K562 (cell line): ENCODE data around the gene PLEKHM3. TPM values are rescaled to one million over a fixed set of nuclear protein-coding genes. Genes with fewer than 3 reads are reported as not detected.

Source experiments
- ATAC-seq: fragments of 200-7000 bp; cut with Tn5 transposase; 3 replicates; pipeline ENCODE4 v1.9.1; 2020; ENCODE audit warnings: moderate library complexity
- BruUV-seq: library from RNA; stranded (reverse); fragments of 400-500 nt; replicated peaks from 2 replicates; lab custom pipeline; 2021; lab: Mats Ljungman, UMichigan
- CTCF ChIA-PET: fragments of 300-600 bp; formaldehyde crosslinking; extraction: SDS; loops from one replicate; lab custom pipeline; 2021; ENCODE audit warnings: low intra/inter-chr PET ratio; lab: Yijun Ruan, JAX
- POLR2A ChIA-PET: fragments of 300-600, 350-650 bp; sonication (Branson Sonifier 250); formaldehyde crosslinking; extraction: SDS; loops from one replicate; lab custom pipeline; 2021; ENCODE audit warnings: antibody characterized with exemption, inconsistent platforms; lab: Yijun Ruan, JAX
- DNase-seq, 4 experiments: peaks; one replicate each; pipeline versions ENCODE4 v3.0.0 to v3.0.0-alpha.2; 2011 to 2018; ENCODE audit warnings: low spot score in 3 of 4, mixed read lengths in 3 of 4; ENCODE audit errors: extremely low read depth in 1 of 4
- FAIRE-seq: peaks from 2 replicates; lab custom pipeline; 2011; peaks lifted over from hg19 to GRCh38; lab: Jason Lieb, UNC
- H2AFZ ChIP-seq: 2 replicates; pipeline ENCODE4 v1.6.0; 2011; ENCODE audit warnings: low read depth, low read length, control low read depth, inconsistent platforms
- H3K27ac ChIP-seq: fragments of 200-600 bp; 3 replicates; pipeline ENCODE4 v1.8.0; 2011; ENCODE audit warnings: low read depth, mild to moderate bottlenecking, control low read depth, inconsistent platforms, low read length, moderate library complexity, mixed read lengths; ENCODE audit errors: extremely low read depth
- H3K27me3 ChIP-seq, 2 experiments: fragments of 300-600 bp in 1 of 2; 2 replicates in 1 of 2; 3 replicates in 1 of 2; pipeline versions ENCODE4 v1.6.0 to v1.8.0; 2011; ENCODE audit warnings: inconsistent platforms in 2 of 2, low read length in 2 of 2, mild to moderate bottlenecking in 1 of 2, mixed read lengths in 1 of 2, moderate library complexity in 1 of 2; ENCODE audit not compliant: control insufficient read depth in 2 of 2, insufficient read depth in 2 of 2
- H3K36me3 ChIP-seq: fragments of 300-600 bp; 3 replicates; pipeline ENCODE4 v1.8.0; 2011; ENCODE audit warnings: mild to moderate bottlenecking, low read length, inconsistent platforms; ENCODE audit not compliant: control insufficient read depth, insufficient read depth
- H3K4me1 ChIP-seq, 2 experiments: fragments of 200-600 bp in 1 of 2; replicated peaks in 1 of 2; 2 replicates in 1 of 2; 3 replicates in 1 of 2; pipeline versions ENCODE4 v1.5.1 to v1.8.0; 2011; ENCODE audit warnings: inconsistent platforms in 2 of 2, low read length in 2 of 2, mild to moderate bottlenecking in 1 of 2, mixed read lengths in 1 of 2, moderate library complexity in 1 of 2; ENCODE audit not compliant: control insufficient read depth in 2 of 2, insufficient read depth in 2 of 2
- H3K4me2 ChIP-seq: 2 replicates; pipeline ENCODE4 v1.6.1; 2011; ENCODE audit warnings: low read length, control low read depth, inconsistent platforms, mixed read lengths; ENCODE audit not compliant: insufficient read depth
- H3K4me3 ChIP-seq: fragments of 200-600 bp; sonication (generic), shearing (Covaris generic); 2 replicates; pipeline ENCODE4 v1.5.1; 2016; ENCODE audit warnings: control low read depth, inconsistent platforms
- H3K79me2 ChIP-seq: fragments of 200-600 bp; 3 replicates; pipeline ENCODE4 v1.8.0; 2011; ENCODE audit warnings: low read length, inconsistent platforms; ENCODE audit not compliant: control insufficient read depth, insufficient read depth
- H3K9ac ChIP-seq, 2 experiments: 2 replicates each; pipeline versions ENCODE4 v1.6.0 to v1.6.1; 2011; ENCODE audit warnings: low read depth in 2 of 2, low read length in 2 of 2, control low read depth in 1 of 2, inconsistent platforms in 1 of 2, mild to moderate bottlenecking in 1 of 2, mixed read lengths in 1 of 2; ENCODE audit not compliant: insufficient read depth in 1 of 2
- H3K9me1 ChIP-seq: one replicate; pipeline ENCODE4 v1.6.0; 2011; ENCODE audit warnings: inconsistent platforms, mild to moderate bottlenecking, low read length, moderate library complexity; ENCODE audit not compliant: control insufficient read depth, insufficient read depth
- H3K9me3 ChIP-seq: replicated peaks from 2 replicates; pipeline ENCODE4 v1.5.1; 2011; ENCODE audit warnings: low read depth, low read length, inconsistent platforms; ENCODE audit not compliant: control insufficient read depth, insufficient read depth
- H4K20me1 ChIP-seq: replicated peaks from 2 replicates; pipeline ENCODE4 v1.6.1; 2011; ENCODE audit warnings: low read length, inconsistent platforms, mixed read lengths; ENCODE audit not compliant: control insufficient read depth, insufficient read depth
- ATF4 ChIP-seq: fragments of 450-650 bp; formaldehyde crosslinking; IDR thresholded peaks from 2 replicates; pipeline ENCODE4 v1.4.0; 2022; ENCODE audit warnings: mild to moderate bottlenecking, moderate library complexity
- BRD9 ChIP-seq: fragments of 450-650 bp; IDR thresholded peaks from 2 replicates; pipeline ENCODE4 v1.6.1; 2018; ENCODE audit warnings: low read depth; ENCODE audit not compliant: partially characterized antibody
- E2F3 ChIP-seq: fragments of 250-450 bp; sonication (Bioruptor Pico); IDR thresholded peaks from 2 replicates; pipeline ENCODE4 v1.4.0; 2020; ENCODE audit warnings: mild to moderate bottlenecking
- GABPB1 ChIP-seq: sonication (generic); formaldehyde crosslinking; IDR thresholded peaks from 2 replicates; pipeline ENCODE4 v1.8.0; 2022; ENCODE audit warnings: mild to moderate bottlenecking, missing genetic modification reagents
- GTF3C2 ChIP-seq: IDR thresholded peaks from 3 replicates; pipeline ENCODE4 v1.6.1; 2011; ENCODE audit warnings: borderline replicate concordance, mild to moderate bottlenecking, moderate library complexity; ENCODE audit not compliant: insufficient read length; ENCODE audit errors: extremely low read depth
- LARP7 ChIP-seq: fragments of 450-650 bp; IDR thresholded peaks from 2 replicates; pipeline ENCODE4 v1.6.1; 2016
- MYC ChIP-seq, 2 experiments: fragments of 250-450 bp in 1 of 2; sonication (Bioruptor Pico) in 1 of 2; IDR thresholded peaks; 2 replicates each; pipeline versions ENCODE4 v1.5.1 to v1.6.1; 2012 to 2021; ENCODE audit warnings: low read depth in 2 of 2, borderline replicate concordance in 1 of 2, improper control_type of control experiment in 1 of 2, low read length in 1 of 2, mild to moderate bottlenecking in 1 of 2, moderate library complexity in 1 of 2
- NBN ChIP-seq: fragments of 450-650 bp; IDR thresholded peaks from 2 replicates; pipeline ENCODE4 v1.6.1; 2016; ENCODE audit warnings: low read depth, mild to moderate bottlenecking
- NELFE ChIP-seq: IDR thresholded peaks from 2 replicates; pipeline ENCODE4 v1.6.1; 2011; ENCODE audit warnings: mild to moderate bottlenecking; ENCODE audit not compliant: insufficient read depth, insufficient read length
- NR4A1 ChIP-seq, 2 experiments: fragments of 250-450 bp in 1 of 2; fragments of 450-650 bp in 1 of 2; sonication (Bioruptor Pico) in 1 of 2; IDR thresholded peaks; 2 replicates each; pipeline versions ENCODE4 v1.4.0 to v1.6.1; 2016 to 2020; ENCODE audit warnings: mild to moderate bottlenecking in 2 of 2, missing compliant biosample characterization in 1 of 2, missing genetic modification characterization in 1 of 2, moderate library complexity in 1 of 2
- SIX5 ChIP-seq, 2 experiments: IDR thresholded peaks; 2 replicates each; pipeline ENCODE4 v1.6.1; 2011; ENCODE audit warnings: low read length in 2 of 2, borderline replicate concordance in 1 of 2, low read depth in 1 of 2, mild to moderate bottlenecking in 1 of 2, moderate library complexity in 1 of 2; ENCODE audit not compliant: insufficient read depth in 1 of 2
- SMARCC2 ChIP-seq: fragments of 450-650 bp; IDR thresholded peaks from 2 replicates; pipeline ENCODE4 v1.6.1; 2017; ENCODE audit warnings: antibody characterized with exemption, moderate library complexity, mild to moderate bottlenecking, low read depth
- SRSF1 ChIP-seq: fragments of 200-400 bp; formaldehyde crosslinking; IDR thresholded peaks from 2 replicates; pipeline ENCODE4 v1.6.1; 2017; ENCODE audit warnings: mild to moderate bottlenecking, low read depth, low read length, moderate library complexity
- STAT5A ChIP-seq: IDR thresholded peaks from 2 replicates; pipeline ENCODE4 v1.6.1; 2012; ENCODE audit warnings: low read length, inconsistent platforms, borderline replicate concordance
- U2AF1 ChIP-seq: fragments of 200-400 bp; formaldehyde crosslinking; optimal IDR thresholded peaks from 2 replicates; pipeline ENCODE3; 2017; ENCODE audit warnings: mild to moderate bottlenecking, low read depth, low read length, moderate library complexity
- ZBTB7A ChIP-seq: IDR thresholded peaks from 2 replicates; pipeline ENCODE4 v1.6.1; 2011; ENCODE audit warnings: low read depth, mild to moderate bottlenecking, low read length, moderate library complexity, borderline replicate concordance; ENCODE audit not compliant: control insufficient read depth
- ZNF431 ChIP-seq: sonication (generic); formaldehyde crosslinking; IDR thresholded peaks from 2 replicates; pipeline ENCODE4 v1.8.0; 2022; ENCODE audit warnings: mild to moderate bottlenecking, missing genetic modification reagents
- WGBS: fragments of 100-300 bp; shearing (Covaris generic); methylation state at CpG from one replicate; pipeline ENCODE4 v1.1.6; 2016; ENCODE audit warnings: low coverage, mixed read lengths; ENCODE audit not compliant: insufficient coverage; ENCODE audit errors: missing lambda C conversion rate; 5-methylcytosine and 5-hydroxymethylcytosine counted together
- in situ Hi-C: fragments of 300-500 bp; cut with MboI; formaldehyde crosslinking; loops from 4 replicates; pipeline ENCODE4 v1.15.0; 2018; ENCODE audit warnings: inconsistent platforms, mixed read lengths
- intact Hi-C: fragments of 100-400 bp; cut with micrococcal nuclease; formaldehyde crosslinking; loops from 2 replicates; pipeline ENCODE4 v1.14.2; 2022
- polyA plus RNA-seq, 8 experiments: library from polyadenylated mRNA; depleted of rRNA in 4 of 8; stranded (reverse) in 5 of 8; unstranded in 3 of 8; fragments of >200 nt; fragmentation: Nextera tagmentation in 2 of 8; fragmentation: Illumina TruSeq in 1 of 8; extraction: Ambion mirVana in 2 of 8; extraction: Trizol in 1 of 8; gene quantifications; 2 replicates each; pipeline versions ENCODE4 v1.2.1 to v1.2.3, GENCODE V29; 2011 to 2014; ENCODE audit warnings: inconsistent platforms in 1 of 8, missing spikeins in 1 of 8
- total RNA-seq, 7 experiments: library from RNA; depleted of rRNA in 6 of 7; stranded (reverse); fragments of >200 nt in 6 of 7; fragmentation: Illumina TruSeq in 2 of 7; extraction: Trizol in 2 of 7; gene quantifications; 2 replicates each; pipeline versions ENCODE4 v1.2.1 to v1.2.3, GENCODE V29; 2011 to 2021; ENCODE audit warnings: low replicate concordance in 1 of 7

Gene PLEKHM3
- total and polyA plus RNA-seq, 9 of the 15 experiments (the other 6 are each of a cell fraction or from before 2014, with no cell fraction given), result 0.24 to 1.6 (median 1.0) TPM

GRCh38 chr2:207849443-207849842, 175.9 kb downstream of the PLEKHM3 start (continued):
- TF ChIP-seq ATF4 (no peak), NBN (no peak), GABPB1 (CRISPR knock-in tag) (no peak), U2AF1 (no peak), E2F3 (CRISPR knock-in tag) (no peak), SMARCC2 (no peak)

GRCh38 chr2:207848545-207848928, 176.8 kb downstream of the PLEKHM3 start:
- no TSS peak for BruUV-seq
- TF ChIP-seq MYC (IDR thresholded peaks at IDR 0.05; ENCODE audit: low read depth, low read length) (no peak), MYC (CRISPR knock-in tag; IDR thresholded peaks at IDR 0.05; ENCODE audit: borderline replicate concordance, low read depth) (no peak), ZNF431 (CRISPR knock-in tag) (no peak), NR4A1 (CRISPR knock-in tag; IDR thresholded peaks at IDR 0.05) (no peak), NR4A1 (tag; IDR thresholded peaks at IDR 0.05) (no peak), LARP7 (no peak), STAT5A (no peak), SRSF1 (no peak), GTF3C2 (no peak), BRD9 (no peak), ZBTB7A (no peak), SIX5 (IDR thresholded peaks at IDR 0.05; ENCODE audit: borderline replicate concordance in 1 of 2, insufficient read depth in 1 of 2, low read depth in 1 of 2, low read length in 2 of 2) (no peak), NELFE (no peak)

More at GRCh38 chr2:207848545-207848928, 176.8 kb downstream of the PLEKHM3 start:
- H3K36me3 ChIP-seq, result no peaks in the 10 kb centered on the region
- ATAC-seq (no peak), DNase-seq (no peak), FAIRE-seq (no peak)
- H3K9ac ChIP-seq, result no peak overlapping the region
- H3K79me2 ChIP-seq, result no peaks in the 10 kb centered on the region
- ChIA-PET CTCF (no interaction called here), POLR2A (interaction anchor here (2.0 kb wide), 1 partner anchor 12 kb away, joined by 9 read pairs; no protein-coding TSS in a partner anchor)
- no peaks in the 10 kb centered on the region for H3K4me1 ChIP-seq
- in situ Hi-C loops (no loop called here), intact Hi-C loops (no loop called here)
- H3K9me3 ChIP-seq, result no peaks in the 10 kb centered on the region
- WGBS, result 27% methylated on average over 4 of the region's 4 CpGs
- H4K20me1 ChIP-seq, result no peaks in the 10 kb centered on the region
- H3K27ac ChIP-seq, result no peak overlapping the region
- no peak overlapping the region for H3K4me2 ChIP-seq
- H3K27me3 ChIP-seq, result no peaks in the 10 kb centered on the region
- no peak overlapping the region for H3K4me3 ChIP-seq
- H2AFZ ChIP-seq, result no peak overlapping the region
- no peaks in the 10 kb centered on the region for H3K9me1 ChIP-seq
